ENCODE data around the gene COPB1.

Gene COPB1

GRCh38 chr11:14529321-14529720 is 29.7 kb upstream of the COPB1 start:
- no peak for DNase-seq (ENCODE audit: low read depth)
- TF ChIP-seq CTCF (conservative IDR thresholded peaks at IDR 0.05; ENCODE audit: low read depth, low read length), result no peak
- no peak overlapping the region for H3K4me3 ChIP-seq (ENCODE audit: low read depth, low read length)

GRCh38 chr11:14522801-14523200 is 23.2 kb upstream of the COPB1 start:
- no peak for DNase-seq (ENCODE audit: low read depth)
- TF ChIP-seq CTCF (conservative IDR thresholded peaks at IDR 0.05; ENCODE audit: low read depth, low read length), result no peak
- H3K4me3 ChIP-seq (ENCODE audit: low read depth, low read length), result no peak overlapping the region

- no peak overlapping the region for H3K4me3 ChIP-seq (ENCODE audit: low read depth, low read length)
- DNase-seq (ENCODE audit: low read depth), result no peak
- TF ChIP-seq CTCF (conservative IDR thresholded peaks at IDR 0.05; ENCODE audit: low read depth, low read length), result no peak
These were observed 22.6 kb upstream of the COPB1 start for GRCh38 chr11:14522245-14522644.

DNA sequence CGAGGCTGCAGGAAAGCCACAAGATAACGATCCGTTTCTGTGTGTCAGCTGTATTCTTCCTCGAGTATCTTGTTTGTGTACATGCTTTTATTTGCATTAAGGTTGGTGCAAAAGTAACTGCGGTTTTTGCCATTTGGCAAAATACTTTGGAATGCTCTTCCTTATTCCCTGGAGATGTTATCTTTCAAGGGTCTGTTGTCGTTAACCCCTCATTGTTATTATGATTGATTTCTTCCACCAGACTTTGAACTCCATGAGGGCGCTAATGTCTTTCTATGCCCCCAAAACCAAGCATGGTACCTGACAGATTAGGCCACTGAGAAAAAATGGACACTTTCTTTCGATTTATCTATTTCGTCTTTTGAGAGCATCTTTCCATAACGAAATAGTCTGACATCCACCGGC is 21.1 kb upstream of the COPB1 start:
- peak overlapping the region; percentile 94 for H3K4me3 ChIP-seq (ENCODE audit: low read depth, low read length)
- no peak for TF ChIP-seq CTCF (conservative IDR thresholded peaks at IDR 0.05; ENCODE audit: low read depth, low read length)
- no peak for DNase-seq (ENCODE audit: low read depth)

- TF ChIP-seq CTCF (conservative IDR thresholded peaks at IDR 0.05; ENCODE audit: low read depth, low read length), result peak; percentile 22
- DNase-seq (ENCODE audit: low read depth), result peak; percentile 96
- H3K4me3 ChIP-seq (ENCODE audit: low read depth, low read length), result peak within 1 kb of the TSS; percentile 94
These were observed 20.5 kb upstream of the COPB1 start, which contains the start of gene PSMA1 for GRCh38 chr11:14519917-14520746. Gene PSMA1, minus strand, starts transcription at chr11:14520386. Its CDS starts 87 bp downstream, at chr11:14520299.

- DNase-seq (ENCODE audit: low read depth), result no peak
- H3K4me3 ChIP-seq (ENCODE audit: low read depth, low read length), result peak overlapping the region; percentile 94
- no peak for TF ChIP-seq CTCF (conservative IDR thresholded peaks at IDR 0.05; ENCODE audit: low read depth, low read length)
These were observed 19.9 kb upstream of the COPB1 start for GRCh38 chr11:14519597-14519916.

- peak overlapping the region; percentile 94 for H3K4me3 ChIP-seq (ENCODE audit: low read depth, low read length)
- no peak for TF ChIP-seq CTCF (conservative IDR thresholded peaks at IDR 0.05; ENCODE audit: low read depth, low read length)
- no peak for DNase-seq (ENCODE audit: low read depth)
These were observed 19.2 kb upstream of the COPB1 start for GRCh38 chr11:14518820-14519219.

All from choroid plexus epithelial cell (primary cell).